ENCODE results near the gene CELSR1.

DNA sequence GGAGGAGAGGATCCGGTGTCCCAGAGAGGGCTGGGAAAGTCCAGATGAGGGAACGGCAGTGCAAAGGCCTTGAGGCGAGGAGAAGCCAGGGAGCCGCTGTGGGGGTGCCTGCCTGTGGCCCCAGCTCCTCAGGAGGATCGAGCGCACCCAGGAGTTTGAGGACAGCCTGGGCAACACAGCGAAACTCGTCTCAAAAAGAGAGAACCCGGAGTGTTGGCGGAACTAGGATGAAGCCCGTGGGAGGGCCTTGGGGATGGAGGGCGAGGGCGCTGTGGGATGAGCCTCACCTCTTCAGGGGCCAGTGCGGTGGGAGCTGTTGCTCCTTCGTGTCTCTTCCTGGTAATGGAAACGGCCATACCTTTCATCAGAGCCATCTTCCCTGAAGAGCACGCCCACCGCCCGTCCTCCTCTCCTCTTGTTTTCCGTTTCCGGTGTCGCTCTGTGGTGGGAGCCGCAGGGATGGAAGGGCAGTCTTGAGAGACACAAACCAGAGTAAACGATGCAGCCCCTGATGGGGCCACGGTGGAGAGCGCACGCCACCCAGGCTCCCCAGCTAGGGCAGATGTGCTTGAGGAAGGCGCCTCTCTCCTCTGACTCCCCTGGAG, 186.2 kb downstream of the CELSR1 start:
- TF ChIP-seq, protein P1, sequence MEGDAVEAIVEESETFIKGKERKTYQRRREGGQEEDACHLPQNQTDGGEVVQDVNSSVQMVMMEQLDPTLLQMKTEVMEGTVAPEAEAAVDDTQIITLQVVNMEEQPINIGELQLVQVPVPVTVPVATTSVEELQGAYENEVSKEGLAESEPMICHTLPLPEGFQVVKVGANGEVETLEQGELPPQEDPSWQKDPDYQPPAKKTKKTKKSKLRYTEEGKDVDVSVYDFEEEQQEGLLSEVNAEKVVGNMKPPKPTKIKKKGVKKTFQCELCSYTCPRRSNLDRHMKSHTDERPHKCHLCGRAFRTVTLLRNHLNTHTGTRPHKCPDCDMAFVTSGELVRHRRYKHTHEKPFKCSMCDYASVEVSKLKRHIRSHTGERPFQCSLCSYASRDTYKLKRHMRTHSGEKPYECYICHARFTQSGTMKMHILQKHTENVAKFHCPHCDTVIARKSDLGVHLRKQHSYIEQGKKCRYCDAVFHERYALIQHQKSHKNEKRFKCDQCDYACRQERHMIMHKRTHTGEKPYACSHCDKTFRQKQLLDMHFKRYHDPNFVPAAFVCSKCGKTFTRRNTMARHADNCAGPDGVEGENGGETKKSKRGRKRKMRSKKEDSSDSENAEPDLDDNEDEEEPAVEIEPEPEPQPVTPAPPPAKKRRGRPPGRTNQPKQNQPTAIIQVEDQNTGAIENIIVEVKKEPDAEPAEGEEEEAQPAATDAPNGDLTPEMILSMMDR (IDR thresholded peaks at IDR 0.05): no peak
- TF ChIP-seq POLR2A (IDR thresholded peaks at IDR 0.05): no peak
- TF ChIP-seq POLR2AphosphoS5 (IDR thresholded peaks at IDR 0.05; ENCODE audit: insufficient read depth in 1 of 2, low read depth in 1 of 2): no peak

Measured in vagina (tissue), 2 donors.